T-helper 2 cell treated with Interferon-gamma antibody and Interleukin-4, amounts not matched to agents 100 ng/mL and 5 ng/mL, for 36 hours (primary cell): ENCODE data around the gene COBL. TPM values are rescaled to one million over a fixed set of nuclear protein-coding genes. Genes with fewer than 3 reads are reported as not detected.

Source experiments
- intact Hi-C: fragments of 100-400 bp; cut with micrococcal nuclease; formaldehyde crosslinking; loops from one replicate; pipeline ENCODE4 v1.15.1; 2023
- total RNA-seq: library from RNA; stranded (reverse); gene quantifications from 2 replicates; pipeline ENCODE4 v1.2.3, GENCODE V29; 2022

Gene COBL
- total RNA-seq, 1 donor from 2014 or later = not detected

DNA sequence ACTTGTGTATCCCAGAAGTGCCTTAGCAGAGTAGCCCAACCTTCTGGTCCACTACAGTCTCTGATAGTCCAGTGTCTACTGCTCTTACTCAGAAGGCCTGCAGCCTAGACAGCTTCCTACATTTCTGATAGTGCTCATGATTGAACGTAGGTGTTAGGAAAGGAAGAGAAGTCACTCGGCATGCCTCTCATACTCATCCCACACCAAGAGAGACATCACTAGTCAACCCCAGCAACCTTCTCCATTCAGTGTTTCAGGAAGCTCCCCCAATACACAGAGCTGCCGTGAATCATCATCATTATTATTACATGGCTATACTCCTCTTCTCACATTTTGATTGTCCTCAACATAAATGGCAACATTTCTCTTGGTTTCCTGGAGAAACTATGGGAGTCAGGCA lies 166.4 kb downstream of the COBL start:
- intact Hi-C loops = no loop called here

DNA sequence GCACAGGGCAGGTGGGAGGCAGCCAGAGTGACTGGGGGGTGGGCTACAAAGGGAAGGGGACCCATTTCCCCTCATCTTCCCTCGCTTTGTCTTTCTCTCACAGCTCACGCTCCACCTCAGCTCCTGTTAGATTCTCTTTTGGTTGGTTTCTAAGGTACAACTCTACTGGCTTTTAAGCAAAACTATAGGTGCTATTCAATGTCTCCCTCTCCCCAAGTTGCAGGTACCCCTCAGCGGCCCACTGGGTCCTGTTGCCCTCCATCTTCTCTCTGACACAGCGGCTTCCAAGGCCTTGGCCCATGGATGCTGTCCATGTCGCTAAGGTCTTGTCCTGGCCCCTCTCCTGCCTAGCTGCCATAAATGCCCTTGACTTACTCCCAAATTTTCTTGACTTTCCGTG lies 168.4 kb downstream of the COBL start:
- intact Hi-C loops = loop anchor here (10.0 kb wide), 1 partner anchor 293 kb away; no protein-coding TSS in a partner anchor

DNA sequence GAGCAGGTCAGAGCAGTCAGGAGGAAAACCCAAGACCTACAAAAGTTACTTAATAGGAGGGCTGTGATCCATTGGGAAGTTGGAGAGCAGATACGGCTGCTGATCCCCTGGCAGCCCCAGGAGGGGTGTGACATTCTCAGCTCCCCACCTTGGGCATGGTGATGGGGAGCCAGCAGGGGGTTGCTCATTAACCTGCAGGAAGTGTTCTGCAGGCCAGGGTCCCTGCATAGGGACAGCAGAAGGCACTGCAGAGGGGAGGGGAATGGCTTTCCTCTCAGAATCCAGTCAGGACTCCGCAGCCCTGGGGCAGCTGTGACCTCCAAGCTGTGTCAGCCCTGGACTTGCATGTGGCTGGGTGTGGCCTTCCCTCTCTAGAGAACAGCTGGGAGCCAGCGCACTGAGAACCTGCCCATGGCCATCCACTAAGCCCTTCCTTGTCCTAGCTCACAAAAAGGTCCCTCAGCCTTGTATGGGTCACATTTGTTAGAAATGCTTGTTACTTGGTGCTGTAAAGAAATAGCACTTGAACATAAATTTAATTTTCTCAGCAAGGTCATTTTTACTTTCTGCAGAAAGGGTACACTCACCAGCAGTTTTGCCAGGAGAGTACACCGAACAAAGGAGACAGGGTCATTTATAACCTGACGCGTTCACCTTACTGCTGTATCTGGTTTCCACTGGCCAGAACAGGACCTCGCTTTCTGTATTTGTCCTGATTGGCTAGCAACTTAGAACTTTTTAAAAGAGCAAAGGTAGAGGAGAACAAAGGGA lies 169.6 kb downstream of the COBL start:
- intact Hi-C loops = loop anchor here (10.0 kb wide), 1 partner anchor 292 kb away; no protein-coding TSS in a partner anchor

DNA sequence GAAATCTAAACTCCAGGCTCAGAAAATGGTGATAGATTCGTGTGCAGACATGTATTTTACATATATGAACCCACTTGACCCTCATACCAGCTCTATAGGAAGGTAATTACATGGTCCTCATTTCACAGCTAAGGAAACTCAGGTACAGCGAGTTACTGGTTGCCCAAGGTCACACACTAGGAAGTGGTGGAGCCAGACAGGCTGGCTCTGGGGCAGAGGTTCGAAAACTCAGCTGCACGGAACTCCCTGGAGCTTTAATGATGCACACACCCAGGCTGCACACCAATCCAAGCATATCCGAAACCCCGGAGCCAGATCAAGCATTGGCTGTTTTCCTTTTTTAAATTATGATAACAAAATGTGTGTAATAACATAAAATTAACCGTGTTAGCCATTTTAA lies 172.4 kb downstream of the COBL start:
- intact Hi-C loops = loop anchor here (5.0 to 10.0 kb wide), 5 partner anchors 289 to 677 kb away; partner anchors contain the start of gene GRB10

DNA sequence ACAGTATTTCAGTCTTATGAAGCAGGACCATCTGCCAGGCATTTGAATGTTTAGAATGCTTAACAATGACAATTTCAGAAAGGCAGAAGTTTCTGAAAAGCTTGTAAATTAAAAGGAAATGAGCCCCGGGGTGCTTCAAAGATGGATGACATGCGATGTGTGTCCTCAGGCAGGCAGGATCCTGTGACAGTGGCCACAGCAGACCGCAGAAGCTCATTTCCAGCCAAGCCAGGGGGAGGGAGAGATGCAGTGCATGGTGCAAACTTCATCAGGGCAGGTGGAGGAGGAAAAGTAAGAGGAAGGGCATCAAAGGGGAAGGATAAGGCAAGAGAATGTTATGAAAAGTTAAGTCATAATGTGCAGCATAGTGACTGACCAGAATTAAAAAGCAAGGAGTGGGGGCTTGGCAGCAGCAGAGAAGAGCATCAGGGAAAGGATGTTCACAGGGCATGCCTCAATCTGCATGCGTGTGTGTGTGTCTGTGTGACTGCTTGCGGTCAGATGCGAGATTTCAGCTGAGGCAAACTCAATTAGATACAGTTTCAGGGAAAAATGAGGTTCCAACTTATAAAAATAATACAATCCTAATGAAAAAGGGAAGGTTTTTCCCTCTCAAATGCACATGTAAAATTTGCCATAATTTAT lies 173.7 kb downstream of the COBL start:
- intact Hi-C loops = loop anchor here (5.0 to 10.0 kb wide), 5 partner anchors 288 to 676 kb away; partner anchors contain the start of gene GRB10

DNA sequence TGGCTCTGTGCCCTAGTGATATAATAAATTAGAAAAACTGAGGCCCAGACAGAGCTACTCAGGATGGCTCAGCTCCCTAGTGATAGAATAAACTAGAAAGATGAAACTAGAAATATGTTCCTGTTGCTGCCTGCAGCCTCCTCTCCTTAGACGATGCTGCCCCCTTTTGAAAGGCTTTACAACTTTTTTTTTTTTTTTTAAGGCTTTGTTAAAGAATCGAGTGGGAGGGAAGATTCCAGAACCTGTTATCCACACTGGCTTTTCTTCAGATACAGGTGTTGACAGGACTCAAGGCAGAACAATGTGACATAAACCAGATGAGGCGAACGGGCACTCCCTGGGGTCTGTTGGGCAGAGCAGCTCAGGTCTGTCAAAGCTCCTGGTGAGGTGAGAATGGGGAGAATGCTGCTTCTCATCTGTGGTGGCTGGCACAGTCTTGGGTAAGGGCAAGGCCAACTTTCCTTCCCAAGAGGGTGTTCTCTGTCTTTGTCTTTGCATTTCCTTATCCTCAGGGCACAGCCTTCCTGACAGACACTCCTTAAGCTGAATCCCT lies 175.1 kb downstream of the COBL start:
- intact Hi-C loops = loop anchor here (1.0 to 10.0 kb wide), 6 partner anchors 81 to 674 kb away; partner anchors contain the start of gene GRB10

DNA sequence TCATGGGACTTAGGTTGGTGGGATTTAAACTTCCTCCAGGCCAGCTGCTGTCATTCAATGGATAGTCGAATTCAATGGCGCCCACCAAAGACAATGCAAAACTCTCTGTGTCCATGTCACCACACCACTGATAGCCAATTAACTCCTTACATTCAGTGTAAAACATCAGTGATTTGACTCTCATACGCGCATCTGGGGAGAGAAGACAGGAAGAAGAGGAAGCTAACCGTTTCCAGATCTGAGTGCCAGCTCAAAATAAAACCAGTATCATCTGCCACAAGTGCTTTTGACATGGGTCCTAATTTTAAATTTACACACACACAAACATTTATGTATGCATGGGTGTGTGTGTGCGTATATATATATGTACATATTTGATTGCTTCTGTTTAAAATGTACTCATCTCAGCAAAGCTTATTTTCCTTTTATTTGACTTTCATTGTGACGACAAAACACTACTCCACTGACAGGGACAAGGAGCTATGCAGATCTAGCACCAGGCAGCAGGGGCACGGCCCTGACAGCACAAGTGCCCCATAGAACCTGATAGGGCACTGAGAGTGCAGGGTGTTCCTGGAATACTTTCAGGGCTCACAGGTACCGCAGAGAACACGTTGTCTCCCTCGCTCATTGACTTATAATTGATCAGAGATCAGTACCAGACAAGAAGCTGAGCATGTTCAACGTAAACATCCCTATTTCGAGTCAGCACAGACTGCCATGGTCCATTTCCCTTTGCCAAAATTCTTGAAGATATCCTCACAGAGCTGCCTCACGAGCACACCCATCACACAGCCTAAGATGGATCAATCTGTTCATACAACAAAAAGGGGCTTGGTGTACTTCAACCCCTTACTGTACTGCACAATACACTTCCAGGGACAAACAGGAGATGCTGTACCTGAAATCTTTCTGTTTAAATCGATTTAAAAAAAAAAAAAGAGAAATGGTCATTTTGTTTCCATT lies 176.1 kb downstream of the COBL start:
- intact Hi-C loops = loop anchor here (1.0 to 10.0 kb wide), 6 partner anchors 80 to 673 kb away; partner anchors contain the start of gene GRB10

DNA sequence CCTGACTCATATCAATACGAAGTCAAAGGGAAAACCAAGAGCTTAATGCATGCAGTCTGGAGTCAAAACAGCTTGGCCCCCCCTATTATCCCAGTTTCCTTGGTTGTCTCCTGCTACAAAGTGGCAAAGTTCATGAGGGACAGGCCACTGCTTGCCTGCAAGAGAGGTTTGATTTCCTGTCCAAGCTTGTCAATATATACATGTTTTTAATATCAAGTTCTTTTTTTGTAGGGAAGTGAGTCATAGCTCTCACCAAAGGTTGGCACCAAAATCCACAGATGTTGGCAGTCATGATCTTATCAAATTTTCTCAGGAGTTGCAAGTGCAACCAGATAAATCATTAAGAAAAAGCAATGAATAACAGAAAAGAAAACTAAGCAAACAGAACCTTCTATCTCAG lies 176.8 kb downstream of the COBL start:
- intact Hi-C loops = loop anchor here (5.0 to 10.0 kb wide), 5 partner anchors 285 to 672 kb away; partner anchors contain the start of gene GRB10

DNA sequence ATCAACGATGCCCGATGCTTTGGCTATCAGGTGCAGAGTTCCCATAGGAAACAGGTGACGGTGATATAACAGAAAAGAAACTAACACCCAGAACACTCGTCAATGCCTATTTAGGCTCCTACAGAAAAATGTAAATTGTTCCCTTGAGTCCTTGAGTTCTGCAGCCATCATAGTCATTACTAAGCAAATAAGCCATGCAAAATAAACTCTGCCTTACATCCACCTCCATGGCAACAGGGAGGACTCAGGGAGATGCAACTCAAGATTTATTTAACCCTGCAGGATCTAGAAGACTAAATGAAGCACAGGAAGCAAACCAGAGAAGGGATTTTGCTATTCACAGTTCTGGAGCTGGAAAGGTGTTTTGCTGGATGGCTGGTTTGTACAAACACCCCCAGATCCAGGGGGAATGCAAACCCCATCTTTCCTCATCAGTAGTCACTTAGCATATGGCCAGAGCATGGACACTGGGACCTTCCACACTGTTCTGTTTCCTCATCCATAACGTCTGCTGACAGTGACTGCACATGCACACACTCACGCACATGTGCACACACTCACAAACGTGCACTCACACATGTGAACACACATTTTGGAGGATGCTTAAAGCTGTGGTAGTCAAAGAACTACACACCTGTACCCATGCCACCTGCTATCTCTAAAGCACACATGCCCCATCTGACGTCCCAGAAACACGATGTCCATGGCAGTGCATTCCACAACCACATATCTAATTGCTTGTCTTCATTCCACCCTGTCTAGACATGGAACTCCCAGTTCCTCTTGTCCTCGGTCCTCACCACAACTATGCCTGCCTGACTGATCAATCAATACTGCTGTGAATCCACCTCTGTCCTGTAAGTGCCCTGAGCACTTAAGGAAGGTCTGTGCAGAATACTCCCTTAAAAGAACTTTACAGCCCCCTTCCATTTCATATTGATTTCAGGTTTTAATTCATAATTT lies 178.2 kb downstream of the COBL start:
- intact Hi-C loops = no loop called here

DNA sequence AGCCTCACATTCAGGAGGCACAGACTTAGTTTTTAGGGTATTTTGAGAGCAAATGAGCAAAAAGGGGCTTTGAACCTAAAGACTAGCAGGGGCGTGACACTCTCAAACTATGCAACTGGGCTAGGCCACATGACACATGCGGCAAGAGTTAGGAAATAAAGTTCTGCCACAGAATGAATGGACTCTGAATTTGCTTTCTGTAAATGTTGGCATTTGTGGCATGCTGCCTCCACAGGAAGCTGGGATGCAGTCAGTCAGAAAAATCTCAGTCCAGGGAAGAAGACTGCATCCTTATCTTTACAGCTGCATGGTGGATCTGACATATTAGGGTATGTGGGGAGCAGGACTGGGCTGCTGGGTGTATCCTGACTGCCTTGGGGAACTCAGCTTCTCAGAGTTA lies 181.0 kb downstream of the COBL start:
- intact Hi-C loops = no loop called here

DNA sequence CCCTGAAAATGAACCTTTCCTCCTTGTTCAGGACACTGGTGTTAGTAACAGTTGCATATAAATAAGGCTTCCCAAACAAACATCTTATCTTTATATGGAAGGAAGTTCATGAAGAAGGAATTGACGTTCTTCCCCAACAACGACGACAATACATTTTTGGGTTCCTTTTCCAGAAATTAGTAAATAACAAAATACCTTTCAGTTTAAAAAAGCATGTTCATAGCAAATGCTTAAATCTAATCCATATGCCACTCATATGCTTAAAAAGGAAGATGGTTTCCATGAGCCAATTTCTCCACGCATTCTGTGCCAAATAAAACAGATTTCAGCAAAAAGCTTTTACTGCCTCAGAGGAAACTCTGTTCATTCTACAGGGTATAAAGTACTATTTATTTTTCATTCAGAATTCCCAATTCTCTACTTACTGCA lies 182.6 kb downstream of the COBL start:
- intact Hi-C loops = no loop called here

DNA sequence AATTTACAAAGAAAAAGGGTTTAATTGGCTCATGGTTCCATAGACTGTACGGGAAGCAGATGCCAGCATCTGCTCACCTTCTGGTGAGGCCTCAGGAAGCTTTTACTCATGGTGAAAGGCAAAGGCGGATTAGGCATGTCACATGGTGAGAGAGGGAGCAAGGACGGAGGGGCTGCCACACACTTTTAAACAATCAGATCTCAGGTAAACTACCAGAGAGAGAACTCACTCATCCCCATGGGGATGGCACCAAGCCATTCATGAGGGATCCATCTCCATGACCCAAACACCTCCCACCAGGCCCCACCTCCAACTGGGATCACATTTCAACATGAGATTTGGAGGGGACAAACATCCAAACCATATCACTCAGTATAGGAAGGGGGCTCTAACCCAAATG lies 183.9 kb downstream of the COBL start:
- intact Hi-C loops = no loop called here

DNA sequence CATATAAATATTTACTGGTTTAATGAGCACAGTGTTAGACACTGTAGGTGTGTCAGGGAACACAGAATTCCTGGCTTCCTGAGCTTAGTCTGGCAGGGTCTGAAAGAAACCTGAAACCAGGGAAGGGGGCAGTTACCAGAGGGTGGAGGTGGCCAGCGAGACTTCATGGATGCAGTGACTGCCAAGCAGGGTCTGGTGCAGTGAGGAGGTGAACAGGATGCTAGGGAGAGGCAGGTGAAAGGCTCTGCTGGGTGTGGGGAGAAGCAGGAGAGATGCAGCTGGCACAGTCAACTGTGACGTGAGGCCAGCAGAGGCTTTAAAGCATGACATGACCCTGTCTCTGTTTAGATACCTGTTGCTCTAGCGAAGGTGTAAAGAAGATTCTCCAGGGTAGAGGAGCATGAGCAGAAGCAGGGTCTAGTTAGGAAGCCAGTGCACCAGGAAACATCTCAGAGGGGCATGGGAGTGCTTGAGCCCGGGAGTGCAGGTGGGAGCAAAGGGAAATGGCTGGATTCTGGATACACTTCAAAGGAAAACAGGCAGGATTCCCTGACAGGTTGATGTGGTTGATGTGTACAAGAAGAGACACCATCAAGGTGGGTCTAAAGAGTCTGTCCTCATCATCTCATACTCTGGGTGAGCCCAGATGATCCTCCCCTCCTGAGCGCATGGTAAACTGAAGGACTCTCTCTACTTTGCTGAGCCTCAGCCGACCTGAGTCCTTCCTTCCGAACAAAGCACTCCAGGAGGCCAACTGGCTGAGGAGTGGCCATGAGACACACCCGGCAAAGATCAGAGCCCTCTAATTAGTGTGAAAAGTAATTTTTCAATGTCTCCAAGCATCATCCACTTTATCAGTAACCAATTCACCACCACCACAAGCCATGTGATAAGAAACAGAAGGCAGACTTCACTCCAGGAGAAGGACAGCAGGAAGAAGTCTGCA lies 186.8 kb downstream of the COBL start:
- intact Hi-C loops = no loop called here

DNA sequence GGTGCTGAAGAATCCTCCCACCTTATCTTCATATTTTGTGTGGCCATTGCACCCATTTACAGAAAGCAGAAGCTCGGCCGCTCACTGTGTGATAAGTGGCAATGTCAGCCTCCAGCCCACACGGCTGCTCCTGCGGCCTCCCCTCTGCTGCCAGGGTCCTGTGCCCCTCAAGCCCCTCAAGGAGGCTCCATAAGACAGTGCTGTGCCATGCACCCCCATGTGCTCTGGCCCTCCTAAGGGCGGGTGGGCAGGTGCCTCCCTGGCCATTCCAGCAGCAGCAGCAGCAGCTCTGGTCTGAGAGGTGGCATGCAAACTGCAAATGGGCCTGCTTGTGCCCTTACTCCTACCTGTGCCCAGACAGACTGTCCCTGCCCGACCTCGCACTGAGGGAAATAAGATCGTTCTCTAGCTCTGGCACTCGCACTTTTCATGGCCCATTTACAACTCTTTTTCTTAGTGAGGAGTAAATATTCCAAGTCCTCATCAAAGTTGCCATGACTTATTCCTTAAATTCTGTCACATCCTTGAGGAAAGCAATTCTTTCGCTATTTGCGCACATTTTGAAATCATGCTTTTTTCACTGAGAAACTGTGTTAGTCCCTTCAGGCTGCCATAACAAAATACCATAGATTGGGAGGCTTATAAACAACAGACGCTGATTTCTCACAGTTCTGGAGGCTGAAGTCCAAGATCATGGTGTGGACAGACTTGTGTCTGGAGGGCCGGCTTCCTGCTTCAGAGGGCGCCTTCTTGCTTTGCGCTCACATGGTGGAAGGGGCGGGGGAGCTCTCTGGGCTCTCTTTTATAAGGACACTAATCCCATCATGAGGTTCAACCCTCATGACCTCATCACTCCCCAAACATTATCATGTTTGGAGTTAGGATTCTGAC lies 187.8 kb downstream of the COBL start:
- intact Hi-C loops = no loop called here

DNA sequence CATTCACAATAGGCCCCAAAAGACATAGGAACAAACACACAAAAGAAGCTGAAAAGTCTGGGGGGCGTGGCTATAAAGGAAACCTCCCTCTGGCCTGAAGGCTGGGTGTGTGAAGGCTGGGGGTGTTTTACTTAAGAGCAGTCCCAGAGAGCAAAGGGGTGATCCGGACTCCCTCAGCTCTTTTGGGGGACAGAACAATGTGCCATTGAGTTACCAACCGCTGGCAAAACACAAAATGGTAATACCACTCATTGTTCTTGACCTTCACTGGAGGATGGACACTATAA lies 189.0 kb downstream of the COBL start:
- intact Hi-C loops = no loop called here

DNA sequence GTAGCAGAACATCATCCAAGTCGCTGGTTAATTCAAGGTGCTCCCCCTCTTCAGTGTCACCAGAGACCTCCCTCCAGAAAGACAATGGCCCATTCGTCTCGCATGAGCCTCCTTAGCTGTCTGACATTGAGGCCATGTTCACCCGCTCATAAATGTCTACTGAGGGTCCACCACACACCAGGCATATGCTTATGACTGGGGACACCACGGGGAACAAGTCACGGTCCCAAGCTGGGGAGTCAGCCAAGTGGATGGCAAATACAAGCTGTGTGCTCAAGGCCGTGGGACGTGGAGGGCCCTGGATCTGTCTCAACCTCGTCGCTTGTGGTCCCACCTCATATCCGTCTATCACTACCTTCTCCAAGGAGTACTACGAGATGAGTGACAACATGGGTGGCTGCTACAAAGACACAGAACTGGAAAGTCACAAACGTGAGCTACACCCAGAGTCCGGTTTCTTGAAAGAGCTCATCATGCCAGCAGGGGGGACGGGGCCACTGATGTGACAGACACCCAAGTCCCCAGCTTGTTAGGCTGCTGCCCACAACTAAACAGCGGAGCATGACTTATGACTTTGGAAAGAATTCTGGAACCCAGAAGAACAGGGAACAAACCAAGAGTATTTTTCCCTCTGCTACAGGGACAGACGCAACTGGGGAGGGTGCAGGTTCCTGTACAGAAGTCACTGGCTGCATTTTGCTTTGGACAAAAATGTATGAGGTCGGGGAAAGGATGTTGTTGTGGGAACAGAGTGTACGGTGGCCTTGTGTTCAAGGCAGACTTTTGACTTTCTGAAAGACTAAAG lies 189.6 kb downstream of the COBL start:
- intact Hi-C loops = no loop called here

DNA sequence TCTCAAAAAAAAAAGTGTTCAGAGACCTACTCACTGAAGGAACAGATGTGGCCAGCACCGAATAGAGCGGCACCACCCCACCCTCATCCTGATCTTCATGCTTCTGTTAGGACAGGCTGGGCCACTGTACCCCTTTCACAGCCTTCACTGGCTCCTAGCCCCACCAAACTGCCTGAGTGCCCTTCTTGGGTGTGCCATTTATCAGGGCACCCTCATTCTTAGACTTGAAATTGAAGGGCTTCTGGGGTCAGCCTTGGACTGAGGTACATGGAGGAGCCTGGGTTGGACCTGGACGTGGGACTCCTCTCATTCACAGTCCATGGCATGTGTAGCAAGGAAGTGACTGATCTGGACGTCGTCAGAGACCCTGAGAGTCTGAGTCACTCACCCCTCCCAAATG lies 190.3 kb downstream of the COBL start:
- intact Hi-C loops = no loop called here
